Measurements from ENCODE around the gene CFAP46. TPM values are rescaled to one million over a fixed set of nuclear protein-coding genes. Genes with fewer than 3 reads are reported as not detected.

Gene CFAP46
- total and polyA plus RNA-seq, 9 donors: 0.50 to 22.4 (median 1.6) TPM; not detected in 1

DNA sequence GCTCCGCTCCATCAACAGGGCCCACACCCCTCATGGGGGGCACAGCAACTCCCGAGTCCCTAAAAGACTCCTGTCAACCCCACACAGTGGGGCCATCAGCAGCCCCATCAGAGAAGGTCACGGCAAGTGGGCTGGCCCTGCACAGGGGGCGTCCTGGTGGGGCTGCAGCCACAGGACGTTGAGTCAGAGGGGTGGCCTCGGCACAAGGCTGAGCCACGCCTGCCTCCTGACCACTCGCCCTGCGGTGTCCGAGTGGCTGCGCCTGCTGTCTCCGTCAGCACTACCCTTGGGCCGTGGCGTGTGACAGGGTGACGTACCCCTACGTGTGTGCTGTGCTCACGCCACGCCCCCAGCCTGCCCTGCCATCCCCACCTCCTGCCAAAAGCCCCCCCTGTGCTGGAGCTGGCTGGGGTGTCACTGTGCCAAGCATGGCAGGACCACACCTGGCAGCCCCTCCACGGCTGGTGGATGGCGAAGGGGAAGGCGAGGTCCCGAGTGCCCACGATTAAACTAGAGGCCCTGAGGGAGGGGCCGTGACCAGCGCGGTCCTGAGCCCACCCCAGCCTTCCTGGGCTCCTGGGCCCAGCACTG, 130.4 kb downstream of the CFAP46 start:
- Histone ChIP-seq H3K4me3 (no peak overlapping the region), H3K4me1 (ENCODE audit: insufficient read depth) (no peaks in the 10 kb centered on the region), H3K9me3 (no peaks in the 10 kb centered on the region), H3K27ac (no peak overlapping the region), H3K36me3 (no peaks in the 10 kb centered on the region), H3K27me3 (no peaks in the 10 kb centered on the region)
- 82 to 85% (median 84%) methylated on average over 26 of the region's 26 CpGs for WGBS, 3 donors
- DNase-seq: no peak
- TF ChIP-seq, protein P1, sequence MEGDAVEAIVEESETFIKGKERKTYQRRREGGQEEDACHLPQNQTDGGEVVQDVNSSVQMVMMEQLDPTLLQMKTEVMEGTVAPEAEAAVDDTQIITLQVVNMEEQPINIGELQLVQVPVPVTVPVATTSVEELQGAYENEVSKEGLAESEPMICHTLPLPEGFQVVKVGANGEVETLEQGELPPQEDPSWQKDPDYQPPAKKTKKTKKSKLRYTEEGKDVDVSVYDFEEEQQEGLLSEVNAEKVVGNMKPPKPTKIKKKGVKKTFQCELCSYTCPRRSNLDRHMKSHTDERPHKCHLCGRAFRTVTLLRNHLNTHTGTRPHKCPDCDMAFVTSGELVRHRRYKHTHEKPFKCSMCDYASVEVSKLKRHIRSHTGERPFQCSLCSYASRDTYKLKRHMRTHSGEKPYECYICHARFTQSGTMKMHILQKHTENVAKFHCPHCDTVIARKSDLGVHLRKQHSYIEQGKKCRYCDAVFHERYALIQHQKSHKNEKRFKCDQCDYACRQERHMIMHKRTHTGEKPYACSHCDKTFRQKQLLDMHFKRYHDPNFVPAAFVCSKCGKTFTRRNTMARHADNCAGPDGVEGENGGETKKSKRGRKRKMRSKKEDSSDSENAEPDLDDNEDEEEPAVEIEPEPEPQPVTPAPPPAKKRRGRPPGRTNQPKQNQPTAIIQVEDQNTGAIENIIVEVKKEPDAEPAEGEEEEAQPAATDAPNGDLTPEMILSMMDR (IDR thresholded peaks at IDR 0.05): no peak
- TF ChIP-seq EP300 (IDR thresholded peaks at IDR 0.05): no peak
- no peak for TF ChIP-seq POLR2A (IDR thresholded peaks at IDR 0.05)
- intact Hi-C loops (cut with DNase I): no loop called here

DNA sequence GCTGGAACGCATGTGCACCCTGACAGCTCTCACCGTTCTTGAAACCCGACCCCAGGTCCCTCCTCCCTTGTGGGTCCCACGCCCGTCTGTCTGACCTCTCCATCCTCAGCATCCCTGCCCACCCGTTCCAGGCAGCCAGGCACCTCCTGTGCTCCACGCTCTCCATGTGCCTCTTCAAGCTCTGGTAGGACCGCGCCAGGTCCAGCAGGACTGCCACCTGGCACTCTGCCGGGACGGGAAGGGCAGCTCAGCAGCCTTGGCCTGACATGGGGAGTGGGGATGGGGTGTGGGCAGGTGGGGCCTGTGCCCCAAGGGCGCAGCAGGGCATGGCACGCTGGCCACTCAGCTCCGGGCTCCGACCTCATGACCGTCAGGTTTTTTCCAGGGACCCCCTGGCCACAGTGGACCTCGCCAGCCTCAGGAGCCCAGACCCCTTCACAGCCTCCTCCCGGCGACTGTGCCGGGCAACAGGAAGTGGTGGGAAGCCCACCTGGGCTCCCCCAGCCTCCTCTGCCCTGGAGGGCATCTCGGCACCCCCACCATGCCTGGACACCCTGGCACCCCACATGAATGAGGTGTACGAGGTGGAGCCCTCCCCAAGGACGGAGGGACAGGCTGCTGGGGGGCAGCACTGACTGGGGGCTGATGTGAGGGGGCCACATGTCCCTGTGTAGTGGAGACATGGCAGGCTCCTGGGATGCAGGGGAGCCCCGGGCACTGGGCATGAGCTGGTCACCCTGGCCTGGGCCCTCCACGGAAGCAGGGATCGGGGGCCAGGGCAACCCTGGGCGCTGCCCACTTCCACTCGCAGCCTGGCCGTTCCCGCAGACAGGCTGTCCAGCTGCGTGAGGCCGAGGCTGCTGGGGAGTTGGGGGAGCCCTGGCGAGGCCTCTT, 131.3 kb downstream of the CFAP46 start:
- DNase-seq: no peak
- no peaks in the 10 kb centered on the region for H3K27me3 ChIP-seq
- no peaks in the 10 kb centered on the region for H3K36me3 ChIP-seq
- H3K4me1 ChIP-seq (ENCODE audit: insufficient read depth): no peaks in the 10 kb centered on the region
- no peak overlapping the region for H3K27ac ChIP-seq
- WGBS, 3 donors: 63 to 68% (median 64%) methylated on average over 27 to 33 of the region's 33 CpGs
- intact Hi-C loops (cut with DNase I): no loop called here
- H3K9me3 ChIP-seq: no peaks in the 10 kb centered on the region
- no peak overlapping the region for H3K4me3 ChIP-seq
- TF ChIP-seq EP300 (IDR thresholded peaks at IDR 0.05): no peak
- TF ChIP-seq, protein P1 (IDR thresholded peaks at IDR 0.05): no peak
- no peak for TF ChIP-seq POLR2A (IDR thresholded peaks at IDR 0.05)

DNA sequence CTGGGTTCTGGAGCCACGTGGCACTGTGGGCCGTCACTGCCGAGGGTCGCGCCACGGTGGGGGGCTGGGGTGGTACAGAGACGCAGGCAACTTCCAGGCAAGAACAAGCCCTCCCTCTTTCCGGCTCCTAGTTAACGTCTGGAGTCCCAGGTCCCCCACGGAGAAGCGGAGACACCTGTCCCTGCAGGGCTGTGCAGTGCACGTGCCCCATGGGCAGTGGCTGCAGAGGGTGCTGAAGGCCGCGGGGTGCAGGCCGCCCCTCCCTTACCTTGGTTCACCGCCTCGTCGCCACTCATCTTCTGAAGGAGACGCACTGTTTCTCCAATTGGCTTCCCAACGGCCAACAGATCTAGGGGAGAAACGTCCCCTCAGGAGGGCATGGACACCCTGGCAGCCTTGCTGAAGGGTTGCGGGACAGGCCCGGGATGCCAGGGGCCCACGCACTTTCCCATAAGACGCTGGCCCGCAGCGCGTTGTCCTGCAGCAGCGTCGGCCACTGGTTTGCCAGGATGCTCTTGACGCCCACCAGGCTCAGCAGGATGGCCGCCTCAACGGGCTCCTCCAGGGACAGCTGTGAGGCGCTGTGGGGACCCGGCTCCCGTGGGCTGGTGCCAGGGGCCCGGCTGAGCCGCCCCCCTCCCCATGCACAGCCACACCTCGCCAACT, 132.1 kb downstream of the CFAP46 start:
- no peak overlapping the region for H3K27ac ChIP-seq
- 80 to 85% (median 85%) methylated on average over 36 to 39 of the region's 39 CpGs for WGBS, 3 donors
- H3K36me3 ChIP-seq: no peaks in the 10 kb centered on the region
- H3K4me1 ChIP-seq (ENCODE audit: insufficient read depth): no peaks in the 10 kb centered on the region
- no peak for DNase-seq
- TF ChIP-seq POLR2A (IDR thresholded peaks at IDR 0.05): no peak
- TF ChIP-seq, protein P1 (IDR thresholded peaks at IDR 0.05): no peak
- no peaks in the 10 kb centered on the region for H3K27me3 ChIP-seq
- H3K9me3 ChIP-seq: no peaks in the 10 kb centered on the region
- no peak overlapping the region for H3K4me3 ChIP-seq
- intact Hi-C loops (cut with DNase I): no loop called here

DNA sequence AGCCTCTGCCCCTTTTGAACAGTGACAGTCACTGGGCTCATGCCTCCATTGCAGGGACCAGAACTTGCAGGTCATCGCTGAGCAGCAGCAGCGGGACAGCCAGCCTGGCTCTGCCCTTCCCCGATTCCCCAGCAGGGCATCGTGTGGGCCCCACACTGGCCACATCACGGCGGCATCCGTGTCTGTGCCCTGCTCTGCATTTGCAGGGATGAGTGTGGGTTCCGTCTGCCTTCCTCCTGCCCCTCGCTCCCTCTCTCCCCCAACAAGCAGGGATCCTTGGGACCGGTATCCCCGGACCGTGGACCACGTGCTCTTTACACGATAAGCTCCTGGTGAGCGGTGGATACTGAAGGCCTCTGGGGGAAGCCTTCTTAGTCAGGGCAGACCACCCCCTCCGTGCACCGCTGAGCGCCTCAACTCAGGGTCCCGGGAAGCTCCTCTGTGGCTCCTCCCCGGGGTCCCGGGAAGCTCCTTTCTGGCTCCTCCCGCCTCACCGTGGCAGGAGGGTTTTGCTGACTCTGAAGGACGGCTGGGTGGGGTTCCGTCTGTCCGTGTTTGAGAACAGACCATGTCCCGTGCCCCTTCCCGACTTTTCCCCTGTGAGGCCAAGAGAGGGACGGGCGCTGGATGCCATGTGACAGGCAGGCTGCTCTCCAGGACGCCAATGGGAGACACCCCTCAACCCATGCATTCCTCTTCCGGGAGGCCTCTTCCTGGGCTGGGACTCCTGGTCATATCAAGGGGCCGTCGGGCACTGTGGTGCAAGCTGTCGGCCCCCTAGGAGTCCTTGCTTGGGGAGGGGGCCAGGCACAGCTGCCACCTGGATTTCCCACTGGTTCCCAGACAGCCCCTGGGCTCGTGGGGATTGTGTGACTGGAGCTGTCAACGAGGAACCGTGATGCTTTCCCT, 132.9 kb downstream of the CFAP46 start:
- TF ChIP-seq POLR2A (IDR thresholded peaks at IDR 0.05): no peak
- TF ChIP-seq, protein P1 (IDR thresholded peaks at IDR 0.05): no peak
- no peak for TF ChIP-seq EP300 (IDR thresholded peaks at IDR 0.05)
- DNase-seq: no peak
- intact Hi-C loops (cut with DNase I): no loop called here
- Histone ChIP-seq H3K4me1 (ENCODE audit: insufficient read depth) (no peaks in the 10 kb centered on the region), H3K36me3 (no peaks in the 10 kb centered on the region), H3K27ac (no peak overlapping the region), H3K9me3 (no peaks in the 10 kb centered on the region), H3K4me3 (no peak overlapping the region), H3K27me3 (no peaks in the 10 kb centered on the region)
- WGBS, 3 donors: 76 to 81% (median 80%) methylated on average over 38 of the region's 38 CpGs

Measured in ovary (tissue), 9 donors.